Osteoblast (primary cell): ENCODE data around the gene DBET. TPM values are rescaled to one million over a fixed set of nuclear protein-coding genes. Genes with fewer than 3 reads are reported as not detected.
"Not testable (repeated sequence)": the region's sequence is repeated elsewhere in the genome, so short reads cannot be mapped to it uniquely, and the experiment has no call there.

Experiments used
- DNase-seq: peaks from one replicate; pipeline ENCODE4 v3.0.0; 2011; ENCODE audit warnings: low spot score, mixed read lengths; ENCODE audit not compliant: insufficient read length; ENCODE audit errors: missing footprints
- H2AFZ ChIP-seq: 2 replicates; pipeline ENCODE4 v1.6.0; 2011; ENCODE audit warnings: mild to moderate bottlenecking, low read length
- H3K27ac ChIP-seq: 2 replicates; pipeline ENCODE4 v1.5.1; 2011; ENCODE audit warnings: mild to moderate bottlenecking, low read depth, low read length, moderate library complexity
- H3K27me3 ChIP-seq: 2 replicates; pipeline ENCODE4 v1.6.0; 2012; ENCODE audit warnings: mild to moderate bottlenecking, control low read depth, inconsistent platforms, low read length, moderate library complexity; ENCODE audit not compliant: insufficient read depth
- H3K36me3 ChIP-seq: 2 replicates; pipeline ENCODE4 v1.5.1; 2011; ENCODE audit warnings: mild to moderate bottlenecking, low read length, control low read depth, moderate library complexity; ENCODE audit not compliant: insufficient read depth
- H3K4me1 ChIP-seq: 2 replicates; pipeline ENCODE4 v1.5.1; 2011; ENCODE audit warnings: mild to moderate bottlenecking, low read length, control low read depth, moderate library complexity; ENCODE audit not compliant: insufficient read depth
- H3K4me2 ChIP-seq: 2 replicates; pipeline ENCODE4 v1.6.0; 2011; ENCODE audit warnings: mild to moderate bottlenecking, low read length; ENCODE audit not compliant: insufficient read depth
- H3K4me3 ChIP-seq: fragments of 200-600 bp; sonication (generic); 3 replicates; pipeline ENCODE4 v1.5.1; 2012; ENCODE audit warnings: mild to moderate bottlenecking, low read length, inconsistent platforms; ENCODE audit not compliant: insufficient read depth
- H3K79me2 ChIP-seq: 2 replicates; pipeline ENCODE4 v1.6.0; 2012; ENCODE audit warnings: mild to moderate bottlenecking, low read length, control low read depth, inconsistent platforms; ENCODE audit not compliant: insufficient read depth
- H3K9me3 ChIP-seq: 2 replicates; pipeline ENCODE4 v1.5.1; 2011; ENCODE audit warnings: low read depth, low read length, control low read depth
- H4K20me1 ChIP-seq: 2 replicates; pipeline ENCODE4 v1.6.0; 2012; ENCODE audit warnings: mild to moderate bottlenecking, low read length, control low read depth; ENCODE audit not compliant: insufficient read depth
- total RNA-seq: library from RNA; depleted of rRNA; stranded (reverse); fragments of >200 nt; gene quantifications from 2 replicates; pipeline ENCODE4 v1.2.3, GENCODE V29; 2012

The DBET gene
- total RNA-seq, 1 donor, result not detected

- H3K79me2 ChIP-seq, H3K27me3 ChIP-seq, H3K36me3 ChIP-seq, DNase-seq, H3K9me3 ChIP-seq, H3K4me2 ChIP-seq, H4K20me1 ChIP-seq, H2AFZ ChIP-seq, H3K27ac ChIP-seq, H3K4me1 ChIP-seq, H3K4me3 ChIP-seq: not testable (repeated sequence)
These were observed 16.7 kb upstream of the DBET start for GRCh38 chr4:190047627-190048026.

GRCh38 chr4:190049378-190050239, 14.7 kb upstream of the DBET start:
- H3K36me3 ChIP-seq, H3K27ac ChIP-seq, DNase-seq, H3K9me3 ChIP-seq, H2AFZ ChIP-seq, H3K27me3 ChIP-seq, H3K4me2 ChIP-seq, H3K4me1 ChIP-seq, H4K20me1 ChIP-seq, H3K4me3 ChIP-seq, H3K79me2 ChIP-seq: not testable (repeated sequence)

- not testable (repeated sequence) for H3K4me3 ChIP-seq
These were observed 5.3 kb upstream of the DBET start for GRCh38 chr4:190058997-190059396.

GRCh38 chr4:190064805-190065204, 503 bp downstream of the DBET start:
- H4K20me1 ChIP-seq, H3K9me3 ChIP-seq, DNase-seq, H3K27ac ChIP-seq, H2AFZ ChIP-seq, H3K79me2 ChIP-seq, H3K4me1 ChIP-seq, H3K4me3 ChIP-seq, H3K4me2 ChIP-seq, H3K27me3 ChIP-seq, H3K36me3 ChIP-seq: not testable (repeated sequence)

More at GRCh38 chr4:190058997-190059396, 5.3 kb upstream of the DBET start:
- not testable (repeated sequence) for H3K27ac ChIP-seq, DNase-seq, H3K27me3 ChIP-seq, H2AFZ ChIP-seq, H3K4me2 ChIP-seq, H3K36me3 ChIP-seq, H4K20me1 ChIP-seq, H3K9me3 ChIP-seq, H3K79me2 ChIP-seq, H3K4me1 ChIP-seq

- H3K9me3 ChIP-seq, H4K20me1 ChIP-seq, H3K36me3 ChIP-seq, H3K4me2 ChIP-seq, H3K4me3 ChIP-seq, H3K4me1 ChIP-seq, H2AFZ ChIP-seq, H3K27me3 ChIP-seq, DNase-seq, H3K27ac ChIP-seq, H3K79me2 ChIP-seq: not testable (repeated sequence)
These were observed 4.0 kb downstream of the DBET start for GRCh38 chr4:190068351-190068750.

GRCh38 chr4:190093052-190093451, 28.8 kb downstream of the DBET start:
- H2AFZ ChIP-seq, H3K27me3 ChIP-seq, H3K4me3 ChIP-seq, H3K79me2 ChIP-seq, H4K20me1 ChIP-seq, DNase-seq, H3K27ac ChIP-seq, H3K4me1 ChIP-seq, H3K9me3 ChIP-seq, H3K36me3 ChIP-seq, H3K4me2 ChIP-seq: not testable (repeated sequence)

GRCh38 chr4:190094031-190094430, 29.7 kb downstream of the DBET start:
- H3K4me3 ChIP-seq, H3K4me1 ChIP-seq, H4K20me1 ChIP-seq, H3K27me3 ChIP-seq, H3K36me3 ChIP-seq, H3K27ac ChIP-seq, H3K9me3 ChIP-seq, H3K4me2 ChIP-seq, H2AFZ ChIP-seq, H3K79me2 ChIP-seq, DNase-seq: not testable (repeated sequence)

- H3K27ac ChIP-seq, DNase-seq, H3K9me3 ChIP-seq, H4K20me1 ChIP-seq, H3K4me3 ChIP-seq, H3K36me3 ChIP-seq, H3K4me2 ChIP-seq, H2AFZ ChIP-seq, H3K4me1 ChIP-seq, H3K27me3 ChIP-seq, H3K79me2 ChIP-seq: not testable (repeated sequence)
These were observed 31.0 kb downstream of the DBET start for GRCh38 chr4:190095335-190095734.

- H3K4me1 ChIP-seq, H4K20me1 ChIP-seq, H3K27ac ChIP-seq, H3K79me2 ChIP-seq, H3K27me3 ChIP-seq, H3K9me3 ChIP-seq, H3K4me3 ChIP-seq, H3K36me3 ChIP-seq, DNase-seq, H3K4me2 ChIP-seq, H2AFZ ChIP-seq: not testable (repeated sequence)
These were observed 35.3 kb downstream of the DBET start for GRCh38 chr4:190099605-190100004.
